Vagina (tissue), 2 donors: ENCODE data around the gene CREBBP.

Experiments
- POLR2A ChIP-seq, 2 donors: fragments of 450-650 bp; IDR thresholded peaks; one replicate each; pipeline ENCODE4 v1.6.1; 2017; ENCODE audit warnings: antibody characterized with exemption in 2 of 2, mild to moderate bottlenecking in 2 of 2, moderate library complexity in 2 of 2
- TF ChIP-seq, protein P1 (sequence below), 3 experiments: fragments of 450-650 bp in 2 of 3; fragments of 200-600 bp in 1 of 3; sonication (generic) in 1 of 3; IDR thresholded peaks; one replicate each; pipeline ENCODE4 v1.5.1; 2017 to 2019; ENCODE audit warnings: antibody characterized with exemption in 3 of 3, mild to moderate bottlenecking in 2 of 3, moderate library complexity in 2 of 3

DNA sequence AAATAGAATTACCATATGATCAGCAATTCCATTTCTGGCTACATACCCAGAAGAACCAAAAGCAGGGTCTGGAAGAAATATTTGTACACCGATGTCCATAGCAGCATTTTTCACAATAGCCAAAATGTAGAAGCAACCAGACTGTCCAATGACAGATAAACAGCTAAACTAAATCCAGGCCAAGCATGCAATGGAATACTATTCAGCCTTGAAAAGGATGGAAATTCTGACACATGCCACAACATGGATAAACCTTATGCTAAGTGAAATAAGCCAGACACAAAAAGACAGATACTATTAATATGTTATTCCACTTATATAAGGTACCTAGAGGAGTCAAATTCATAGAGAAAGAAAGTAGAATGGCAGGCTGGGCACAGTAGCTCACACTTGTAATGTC is 25.9 kb upstream of the CREBBP start:
- TF ChIP-seq, protein P1, sequence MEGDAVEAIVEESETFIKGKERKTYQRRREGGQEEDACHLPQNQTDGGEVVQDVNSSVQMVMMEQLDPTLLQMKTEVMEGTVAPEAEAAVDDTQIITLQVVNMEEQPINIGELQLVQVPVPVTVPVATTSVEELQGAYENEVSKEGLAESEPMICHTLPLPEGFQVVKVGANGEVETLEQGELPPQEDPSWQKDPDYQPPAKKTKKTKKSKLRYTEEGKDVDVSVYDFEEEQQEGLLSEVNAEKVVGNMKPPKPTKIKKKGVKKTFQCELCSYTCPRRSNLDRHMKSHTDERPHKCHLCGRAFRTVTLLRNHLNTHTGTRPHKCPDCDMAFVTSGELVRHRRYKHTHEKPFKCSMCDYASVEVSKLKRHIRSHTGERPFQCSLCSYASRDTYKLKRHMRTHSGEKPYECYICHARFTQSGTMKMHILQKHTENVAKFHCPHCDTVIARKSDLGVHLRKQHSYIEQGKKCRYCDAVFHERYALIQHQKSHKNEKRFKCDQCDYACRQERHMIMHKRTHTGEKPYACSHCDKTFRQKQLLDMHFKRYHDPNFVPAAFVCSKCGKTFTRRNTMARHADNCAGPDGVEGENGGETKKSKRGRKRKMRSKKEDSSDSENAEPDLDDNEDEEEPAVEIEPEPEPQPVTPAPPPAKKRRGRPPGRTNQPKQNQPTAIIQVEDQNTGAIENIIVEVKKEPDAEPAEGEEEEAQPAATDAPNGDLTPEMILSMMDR (IDR thresholded peaks at IDR 0.05): no peak
- TF ChIP-seq POLR2A (IDR thresholded peaks at IDR 0.05): no peak
